Type B pancreatic cell (in vitro differentiated cells): ENCODE results near the gene SMIM35. TPM values are rescaled to one million over a fixed set of nuclear protein-coding genes. Genes with fewer than 3 reads are reported as not detected.

Experiments
- DNase-seq: peaks from one replicate; pipeline ENCODE4 v3.0.0; 2021; ENCODE audit warnings: mixed read lengths; ENCODE audit not compliant: unreplicated experiment; ENCODE audit errors: extremely low spot score
- H3K27ac Mint-ChIP-seq: 2 replicates; pipeline ENCODE4 v1.8.0; 2021; ENCODE audit warnings: mild to moderate bottlenecking, mixed read lengths
- H3K27me3 Mint-ChIP-seq: 2 replicates; pipeline ENCODE4 v1.8.0; 2021; ENCODE audit warnings: mixed read lengths
- H3K36me3 Mint-ChIP-seq: 2 replicates; pipeline ENCODE4 v1.8.0; 2021; ENCODE audit warnings: mixed read lengths
- H3K4me1 Mint-ChIP-seq: one replicate; pipeline ENCODE4 v1.8.0; 2021; ENCODE audit warnings: mixed read lengths; ENCODE audit not compliant: unreplicated experiment
- H3K4me3 Mint-ChIP-seq: 2 replicates; pipeline ENCODE4 v1.8.0; 2021; ENCODE audit warnings: mild to moderate bottlenecking, mixed read lengths
- H3K9me3 Mint-ChIP-seq: 2 replicates; pipeline ENCODE4 v1.8.0; 2021; ENCODE audit warnings: mixed read lengths
- CTCF ChIP-seq: fragments of 200-600 bp; sonication (generic); conservative IDR thresholded peaks from 2 replicates; pipeline ENCODE4 v1.5.0; 2021; ENCODE audit warnings: antibody characterized with exemption, mild to moderate bottlenecking
- total RNA-seq: library from RNA; stranded (reverse); gene quantifications from 2 replicates; pipeline ENCODE4 v1.2.1, GENCODE V29; 2021; ENCODE audit warnings: low replicate concordance

SMIM35 gene
- total RNA-seq, 1 donor from 2014 or later: 0.17 TPM

GRCh38 chr11:117992620-117993019 is 94.1 kb downstream of the SMIM35 start:
- no peaks in the 10 kb centered on the region for H3K36me3 Mint-ChIP-seq
- no peak overlapping the region for H3K4me3 Mint-ChIP-seq
- no peak overlapping the region for H3K27ac Mint-ChIP-seq
- no peak for DNase-seq
- no peak for TF ChIP-seq CTCF
- H3K4me1 Mint-ChIP-seq: no peaks in the 10 kb centered on the region
- H3K27me3 Mint-ChIP-seq: peaks cover 29% of the 10 kb centered on the region
- H3K9me3 Mint-ChIP-seq: no peaks in the 10 kb centered on the region

DNA sequence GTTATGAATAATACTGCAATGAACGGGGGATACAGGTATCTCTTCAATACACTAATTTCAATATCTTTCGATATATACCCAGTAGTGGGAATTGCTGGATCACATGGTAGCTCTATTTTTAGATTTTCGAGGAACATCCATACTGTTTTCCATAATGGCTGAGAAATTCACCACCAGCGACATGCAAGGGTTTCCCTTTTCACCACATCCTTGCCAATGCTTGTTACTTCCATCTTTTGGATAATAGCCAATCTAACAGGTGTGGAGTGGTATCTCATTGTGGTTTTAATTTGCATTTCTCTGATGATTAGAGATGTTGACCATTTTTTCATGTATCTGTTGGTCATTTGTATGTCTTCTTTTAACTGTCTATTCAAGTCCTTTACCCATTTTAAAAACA is 94.6 kb downstream of the SMIM35 start:
- no peak for TF ChIP-seq CTCF
- no peak for DNase-seq
- Mint-ChIP-seq H3K27me3 (peaks cover 34% of the 10 kb centered on the region), H3K4me1 (no peaks in the 10 kb centered on the region), H3K9me3 (no peaks in the 10 kb centered on the region), H3K36me3 (no peaks in the 10 kb centered on the region), H3K4me3 (no peak overlapping the region), H3K27ac (no peak overlapping the region)

DNA sequence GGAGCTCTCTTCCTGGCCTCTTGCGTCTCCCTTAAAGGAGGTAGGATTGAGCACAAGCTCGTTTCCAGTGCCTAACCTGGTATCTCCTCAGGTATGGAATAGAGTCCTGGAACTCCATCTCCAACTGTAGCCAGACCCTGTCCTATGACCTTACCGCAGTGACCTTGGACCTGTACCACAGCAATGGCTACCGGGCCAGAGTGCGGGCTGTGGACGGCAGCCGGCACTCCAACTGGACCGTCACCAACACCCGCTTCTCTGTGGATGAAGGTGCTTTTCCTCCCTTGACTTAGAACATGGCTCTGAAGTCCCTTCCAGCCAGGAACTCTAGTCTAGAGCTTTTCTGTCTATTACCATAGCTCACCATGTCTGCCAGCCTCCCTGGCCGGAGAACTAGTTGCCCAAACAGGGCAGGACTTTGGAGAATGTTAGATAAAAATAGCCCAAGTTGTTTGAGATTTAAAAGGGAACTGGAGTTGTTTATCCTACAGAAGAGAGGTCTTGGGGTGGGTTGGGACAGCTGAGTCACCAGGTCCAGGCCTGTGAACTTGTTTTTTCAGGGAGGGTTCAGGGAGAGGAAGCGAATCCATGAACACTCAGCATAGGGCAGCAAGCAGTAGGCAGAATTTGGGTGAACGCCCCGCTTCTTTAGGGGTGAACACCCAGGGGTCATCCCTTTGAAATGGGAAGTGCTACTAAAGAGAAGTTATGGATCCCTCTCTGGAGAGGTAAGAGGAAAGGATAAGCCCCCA is 97.2 kb downstream of the SMIM35 start:
- H3K4me3 Mint-ChIP-seq: no peak overlapping the region
- no peak for TF ChIP-seq CTCF
- H3K4me1 Mint-ChIP-seq: peaks cover 12% of the 10 kb centered on the region
- DNase-seq: no peak
- no peaks in the 10 kb centered on the region for H3K9me3 Mint-ChIP-seq
- H3K27me3 Mint-ChIP-seq: peaks cover 55% of the 10 kb centered on the region
- no peaks in the 10 kb centered on the region for H3K36me3 Mint-ChIP-seq
- no peak overlapping the region for H3K27ac Mint-ChIP-seq

- H3K4me3 Mint-ChIP-seq: peak overlapping the region; percentile 79
- H3K27ac Mint-ChIP-seq: peak overlapping the region; percentile 64
- no peak for DNase-seq
- no peaks in the 10 kb centered on the region for H3K36me3 Mint-ChIP-seq
- peaks cover 70% of the 10 kb centered on the region for H3K27me3 Mint-ChIP-seq
- peaks cover 12% of the 10 kb centered on the region for H3K4me1 Mint-ChIP-seq
- no peaks in the 10 kb centered on the region for H3K9me3 Mint-ChIP-seq
- TF ChIP-seq CTCF: no peak
Observed at GRCh38 chr11:117986981-117987574, 99.7 kb downstream of the SMIM35 start.

GRCh38 chr11:117985953-117986887 is 100.5 kb downstream of the SMIM35 start, which contains the start of gene IL10RA:
IL10RA (plus strand) TSS chr11:117986394; CDS start chr11:117986468, 74 bp downstream.
- Mint-ChIP-seq H3K4me3 (peak within 1 kb of the TSS; percentile 84), H3K9me3 (no peaks in the 10 kb centered on the region), H3K36me3 (no peaks in the 10 kb centered on the region), H3K27ac (peak within 1 kb of the TSS; percentile 64), H3K27me3 (peaks cover 75% of the 10 kb centered on the region), H3K4me1 (peaks cover 12% of the 10 kb centered on the region)
- TF ChIP-seq CTCF: no peak
- DNase-seq: peak; percentile 77
